GM18873 (cell line): Measurements from ENCODE around the gene TRIM65.
A peak's percentile ranks its signal among the peaks of the same experiment; 100 is the strongest.
"Not testable (repeated sequence)": the region's sequence is repeated elsewhere in the genome, so short reads cannot be mapped to it uniquely, and the experiment has no call there.

Experiments
- ATAC-seq: cut with Tn5 transposase; IDR thresholded peaks from one replicate; pipeline ENCODE4 v1.9.1; 2021; ENCODE audit warnings: mild to moderate bottlenecking, moderate library complexity, moderate number of reproducible peaks; ENCODE audit not compliant: unreplicated experiment, low FRiP score

Gene TRIM65

GRCh38 chr17:75854881-75855309 is 41.9 kb downstream of the TRIM65 start:
- no peak for ATAC-seq

GRCh38 chr17:75854101-75854748 is 42.5 kb downstream of the TRIM65 start:
- no peak for ATAC-seq

- no peak for ATAC-seq
These were observed 43.3 kb downstream of the TRIM65 start for GRCh38 chr17:75853433-75853832.

DNA sequence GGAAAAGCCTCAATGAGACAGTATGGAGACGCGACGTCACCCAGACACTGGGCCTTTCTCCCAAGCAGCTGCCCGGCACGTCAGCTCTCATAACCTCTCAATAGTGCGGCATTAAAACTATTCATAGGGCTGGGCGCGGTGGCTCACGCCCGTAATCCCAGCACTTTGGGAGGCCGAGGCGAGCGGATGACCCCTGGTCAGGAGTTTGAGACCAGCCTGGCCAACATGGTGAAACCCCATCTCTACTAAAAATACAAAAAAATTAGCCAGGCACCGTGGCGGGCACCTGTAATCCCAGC is 45.1 kb downstream of the TRIM65 start:
- ATAC-seq = not testable (repeated sequence)

DNA sequence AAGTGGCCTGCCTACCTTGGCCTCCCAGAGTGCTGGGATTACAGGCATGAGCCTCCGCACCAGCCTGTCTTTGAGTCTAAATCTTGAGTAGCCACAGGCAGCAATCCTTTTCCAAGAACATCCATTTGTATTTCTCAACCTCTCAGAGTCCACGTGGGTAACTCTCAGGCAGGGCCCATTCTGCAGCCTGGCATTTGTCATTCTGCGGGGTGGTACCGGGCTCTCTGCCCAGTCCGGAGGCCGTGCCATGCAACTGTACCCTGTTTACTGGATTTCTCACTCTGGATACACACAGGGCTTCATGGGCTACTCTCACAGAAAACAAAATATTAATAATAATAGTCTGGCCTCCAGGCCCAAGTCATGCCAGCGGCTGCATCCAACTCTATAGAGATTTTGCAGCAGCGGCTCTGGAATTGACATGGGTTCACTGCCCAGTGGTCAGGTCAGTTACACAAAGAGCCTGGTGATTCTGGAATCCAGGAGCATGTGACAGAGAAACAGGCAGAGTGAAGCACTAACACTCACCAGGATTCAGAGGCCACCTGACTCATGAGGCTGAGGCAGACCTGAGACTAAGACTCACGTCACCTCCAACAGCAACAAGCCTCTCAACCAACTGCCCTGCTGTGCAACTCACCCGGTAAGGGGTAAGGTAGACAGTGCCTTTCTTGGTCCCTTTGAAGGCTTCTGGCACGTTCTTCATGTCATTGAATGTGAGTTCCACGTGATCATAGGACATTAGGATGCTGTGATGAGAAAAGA is 45.6 kb downstream of the TRIM65 start:
- ATAC-seq = no peak

DNA sequence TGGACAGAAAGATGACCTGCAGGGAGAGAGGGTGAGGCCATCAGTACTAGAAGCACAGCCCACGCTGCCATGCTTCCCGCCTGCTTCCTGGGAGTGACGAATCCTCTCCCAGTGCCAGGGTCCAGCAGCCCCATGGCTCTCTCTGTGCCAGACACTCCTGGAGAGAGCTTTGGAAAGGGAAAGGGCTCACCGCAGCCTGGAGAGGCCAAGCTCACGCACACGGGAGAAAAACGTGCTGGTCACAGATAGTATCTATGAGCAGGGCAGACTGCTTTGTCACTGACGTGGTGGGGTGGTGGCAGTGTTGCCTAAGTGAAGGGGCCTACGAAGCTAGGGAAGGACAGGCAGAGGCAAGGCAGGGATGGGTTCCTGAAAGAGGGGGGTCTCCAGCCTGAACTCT is 47.0 kb downstream of the TRIM65 start:
- ATAC-seq = no peak

DNA sequence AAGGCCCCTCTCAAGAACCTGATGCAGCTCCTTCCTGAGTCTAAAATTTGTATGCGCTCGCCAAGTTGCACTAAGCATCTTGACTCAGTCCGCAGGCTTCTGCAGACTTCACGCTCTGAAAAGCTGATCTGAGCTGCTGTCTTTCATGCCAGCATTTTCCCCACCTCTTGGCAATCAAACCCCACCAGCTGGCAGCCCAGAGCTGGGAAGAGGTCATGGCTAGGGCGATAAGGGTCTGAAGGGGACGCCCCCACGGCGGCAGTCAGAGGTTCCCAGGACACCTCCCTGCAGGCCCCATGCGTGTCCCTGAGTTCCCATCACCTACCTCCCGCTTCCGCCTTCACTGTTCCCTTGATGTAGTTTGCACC is 47.5 kb downstream of the TRIM65 start:
- ATAC-seq = no peak

DNA sequence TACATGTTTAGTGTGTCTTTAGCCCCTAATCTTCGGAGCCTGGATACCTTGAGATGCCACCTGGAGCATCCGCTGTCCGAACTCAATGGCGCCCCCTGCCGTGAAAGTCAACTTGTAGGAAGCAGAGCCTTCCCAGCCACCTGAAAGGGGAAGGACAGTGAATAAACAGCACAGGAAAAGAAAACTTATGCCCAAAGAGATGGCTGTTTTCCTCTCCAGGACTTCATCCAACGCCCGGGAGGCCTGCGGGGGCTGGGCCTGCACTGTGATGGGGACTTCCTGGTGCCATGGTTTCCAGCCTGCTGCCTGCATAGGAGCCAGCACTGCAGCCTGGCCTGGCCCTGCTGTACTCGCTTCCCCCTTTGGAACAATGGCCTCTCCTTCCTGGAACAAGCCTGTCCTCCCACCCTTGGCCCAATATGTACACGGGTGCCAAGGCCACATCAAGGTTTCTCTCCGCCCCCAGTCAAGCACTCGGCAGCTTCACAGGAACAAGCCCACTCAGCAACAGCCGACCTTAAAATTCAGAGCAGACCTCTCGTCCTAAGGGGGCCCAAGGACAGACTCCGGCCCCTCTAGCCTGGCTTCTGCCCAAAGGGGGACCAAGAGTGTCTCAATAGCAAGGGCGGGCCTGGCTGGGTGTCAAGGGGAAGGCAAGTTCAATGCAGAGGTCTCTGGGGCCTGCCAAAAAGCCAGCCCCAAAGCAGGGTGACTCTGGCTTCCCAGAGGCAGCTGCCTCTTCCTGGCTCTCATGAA is 48.0 kb downstream of the TRIM65 start:
- no peak for ATAC-seq

GRCh38 chr17:75847614-75848522 is 48.9 kb downstream of the TRIM65 start:
- no peak for ATAC-seq

DNA sequence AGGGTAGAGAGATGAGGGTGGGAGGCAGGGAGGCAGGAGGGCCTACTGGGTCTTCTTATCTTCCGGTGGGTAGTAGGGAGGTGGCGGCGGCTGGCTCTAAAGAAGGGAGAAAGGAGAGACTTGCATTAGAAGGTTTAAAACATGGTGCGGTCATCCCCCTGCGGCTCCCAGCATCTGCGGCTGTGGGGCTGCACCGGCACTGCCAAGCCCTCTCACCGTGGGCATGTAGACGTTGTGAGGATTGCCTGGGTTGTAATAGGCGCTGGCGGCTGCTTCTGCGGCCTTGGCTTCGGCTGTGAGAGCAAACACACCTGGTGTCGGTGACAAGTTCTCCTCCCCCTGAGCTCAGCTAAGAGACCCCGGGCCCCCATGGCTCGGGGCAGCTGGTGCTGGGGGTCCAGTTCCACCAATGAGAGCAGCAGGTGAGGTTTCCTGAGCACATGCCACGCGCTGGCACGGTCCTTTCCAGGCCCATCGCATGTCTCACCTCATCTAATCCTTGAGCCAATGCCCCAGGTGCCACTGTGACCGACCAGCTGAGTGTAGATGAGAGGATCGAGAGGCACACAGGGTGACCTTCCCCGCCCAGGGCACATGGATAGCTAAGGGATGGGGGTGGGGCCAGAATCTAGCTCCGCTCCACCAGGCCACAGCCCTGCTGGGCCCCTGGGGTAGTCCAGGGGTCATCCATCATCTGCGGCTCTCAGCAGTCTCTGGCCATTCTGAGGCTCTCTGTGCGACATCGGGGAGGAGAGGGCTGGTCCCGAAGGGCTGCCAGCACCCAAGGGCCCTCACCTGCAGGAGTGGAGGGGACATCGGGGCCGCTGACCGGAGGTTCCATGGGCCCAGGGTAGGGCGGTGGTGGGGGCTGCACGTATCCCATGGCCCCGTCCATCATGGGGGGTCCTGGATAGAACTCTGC is 49.8 kb downstream of the TRIM65 start:
- ATAC-seq = no peak

GRCh38 chr17:75845933-75846691 is 50.6 kb downstream of the TRIM65 start:
- no peak for ATAC-seq

DNA sequence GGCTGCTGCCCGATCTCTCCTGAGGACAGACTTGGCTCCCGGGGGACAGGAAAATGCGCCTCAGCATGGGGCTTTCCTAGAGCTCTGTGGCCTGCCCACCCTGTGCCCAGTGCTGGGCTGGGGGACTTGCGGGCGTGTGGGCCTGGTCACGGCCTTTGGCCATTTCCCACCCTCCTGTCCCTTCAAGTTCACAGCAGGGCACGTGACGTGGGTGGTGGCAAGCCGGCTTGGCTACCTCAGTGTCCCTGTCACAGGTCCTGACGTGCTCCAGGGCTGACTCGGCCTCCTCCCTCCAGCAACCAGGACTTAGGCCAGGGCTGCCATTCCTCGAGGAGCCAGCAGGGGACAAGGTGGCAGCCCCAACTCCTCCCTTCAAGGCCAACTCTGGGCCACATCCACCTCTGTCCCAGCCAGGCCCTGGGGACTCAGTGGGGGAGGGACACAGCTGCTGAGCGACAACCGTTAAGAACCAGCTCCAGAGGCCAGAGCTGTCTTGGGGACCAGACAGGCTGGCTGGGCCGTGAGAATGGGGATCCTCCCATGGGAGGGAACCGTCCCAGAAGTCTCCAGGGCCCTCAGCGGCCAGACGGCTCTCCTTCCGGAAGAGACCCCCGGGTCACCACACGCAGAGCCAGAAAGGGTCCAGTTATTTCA is 51.6 kb downstream of the TRIM65 start:
- ATAC-seq = peak; percentile 66

DNA sequence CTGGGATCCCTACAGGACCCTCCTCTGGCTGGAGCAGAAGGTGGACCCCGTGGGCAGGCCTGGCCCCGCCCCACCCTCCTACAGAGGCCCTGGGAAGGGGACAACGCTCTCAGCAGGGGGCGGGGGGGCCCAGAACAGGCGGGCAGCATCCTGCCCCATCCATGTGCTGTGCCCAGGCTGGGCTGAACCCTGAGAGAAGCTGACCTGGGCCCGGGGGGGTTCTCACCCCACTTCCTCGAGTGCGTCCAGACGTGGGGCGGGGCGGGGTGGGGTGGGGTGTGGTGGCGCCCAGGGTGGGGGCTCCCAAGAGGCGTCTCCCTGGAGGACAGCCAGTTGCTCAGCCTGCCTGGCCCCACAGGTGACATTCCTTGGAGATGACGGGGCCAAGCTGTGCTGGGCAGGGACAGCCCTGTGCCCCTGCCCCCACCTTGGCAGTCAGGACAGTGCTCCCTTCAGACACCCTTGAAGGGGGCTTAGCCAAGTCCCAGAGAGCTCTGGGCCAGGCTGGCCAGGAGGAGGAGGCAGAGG is 52.2 kb downstream of the TRIM65 start:
- peak; percentile 4 for ATAC-seq

GRCh38 chr17:75843577-75844529 is 52.9 kb downstream of the TRIM65 start, which contains the start of gene UNC13D:
Gene UNC13D, minus strand, starts transcription at chr17:75844404. Its CDS starts 67 bp downstream, at chr17:75844337.
- ATAC-seq = no peak

DNA sequence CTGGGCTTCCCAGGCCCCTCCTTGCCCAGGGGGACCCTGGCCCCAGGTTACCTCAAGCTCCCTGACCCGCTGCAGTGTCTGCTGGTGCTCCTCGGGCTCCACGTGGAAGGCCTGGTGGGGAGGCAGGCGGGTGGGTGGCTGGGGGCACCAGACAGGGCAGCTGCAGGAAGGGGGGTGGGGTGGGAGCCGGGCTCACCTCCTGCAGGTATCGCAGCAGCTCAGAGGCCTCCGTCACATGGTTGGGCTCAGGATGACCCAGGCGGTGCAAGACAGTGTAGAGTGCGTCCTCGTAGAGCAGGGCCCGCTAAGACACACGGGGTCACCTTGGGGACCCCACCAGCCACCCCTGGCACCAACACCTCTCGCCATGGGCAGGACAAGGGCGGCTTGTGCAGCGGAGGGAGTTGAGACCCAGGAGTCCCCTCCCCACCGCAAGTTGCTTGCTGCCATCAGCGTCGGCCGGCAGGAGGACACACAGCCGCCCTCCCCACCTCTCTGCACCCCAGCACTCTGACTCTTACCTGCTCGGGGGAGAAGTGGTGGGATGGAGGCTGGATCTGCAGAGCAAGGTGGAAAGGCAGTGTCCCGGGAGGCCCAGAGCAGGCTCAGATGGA is 53.7 kb downstream of the TRIM65 start:
- no peak for ATAC-seq

DNA sequence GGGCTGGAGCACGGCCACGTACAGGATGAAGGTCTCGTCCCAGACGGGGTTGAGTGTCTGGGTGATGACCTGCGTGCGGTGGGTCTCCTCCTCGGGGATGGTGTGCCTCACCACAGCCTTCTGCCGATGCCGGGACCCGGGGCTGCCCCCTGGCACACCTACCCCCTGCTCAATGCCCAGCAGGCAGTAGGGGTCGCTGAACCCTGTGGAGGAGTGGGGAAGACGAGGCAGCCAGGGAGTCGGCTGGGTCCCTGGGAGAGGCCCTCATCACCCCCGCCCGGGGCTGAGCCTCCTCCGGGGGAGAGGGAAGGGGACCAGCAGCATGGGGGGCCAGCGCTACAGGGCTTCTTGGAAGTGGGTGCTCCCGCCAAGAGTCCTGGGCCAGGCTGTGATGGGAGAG is 54.3 kb downstream of the TRIM65 start:
- ATAC-seq = no peak

DNA sequence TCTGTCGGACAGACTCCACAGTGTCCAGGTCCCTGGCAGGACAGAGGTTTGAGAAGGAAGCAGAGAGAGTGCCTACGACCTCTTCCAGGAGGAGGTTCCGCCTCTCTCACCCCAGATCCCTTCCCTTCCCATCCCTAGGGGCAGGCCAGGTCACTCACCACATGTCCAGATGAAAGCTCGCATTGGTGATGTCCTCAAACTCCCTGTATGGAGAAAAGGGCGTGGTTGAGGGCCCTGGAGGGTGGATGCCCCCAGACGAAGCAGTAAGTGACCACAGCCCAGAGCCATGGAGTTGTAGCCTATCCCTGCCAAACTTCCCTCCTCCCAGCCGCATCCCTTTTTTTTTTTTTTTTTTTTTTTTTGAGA is 56.0 kb downstream of the TRIM65 start:
- no peak for ATAC-seq
